ENCODE data around the gene RASGEF1B.

The RASGEF1B gene

GRCh38 chr4:81506731-81507130 lies 35.0 kb upstream of the RASGEF1B start:
- Histone ChIP-seq H2BK120ac (ENCODE audit: insufficient read depth, low read length, poor library complexity) (no peak overlapping the region), H3K14ac (ENCODE audit: low read length) (no peak overlapping the region), H3K23ac (ENCODE audit: low read length) (no peak overlapping the region), H3K36me3 (ENCODE audit: control insufficient read depth in 1 of 2, insufficient read depth in 2 of 2, low read length in 2 of 2) (no peaks in the 10 kb centered on the region), H3K27ac (ENCODE audit: low read depth, low read length) (no peak overlapping the region), H3K18ac (ENCODE audit: low read length) (no peak overlapping the region), H4K8ac (ENCODE audit: low read depth, low read length) (no peak overlapping the region), H3K4me2 (ENCODE audit: low read length) (no peak overlapping the region), H3K4me1 (ENCODE audit: control insufficient read depth in 1 of 2, insufficient read depth in 2 of 2, low read length in 2 of 2) (no peaks in the 10 kb centered on the region), H3K9me3 (ENCODE audit: insufficient read depth, low read depth, low read length) (peaks cover 2% of the 10 kb centered on the region), H3K79me1 (ENCODE audit: low read length) (no peaks in the 10 kb centered on the region), H4K12ac (ENCODE audit: low read depth, low read length) (no peak overlapping the region), H2BK5ac (ENCODE audit: low read depth, low read length, poor library complexity) (no peak overlapping the region), H2BK12ac (ENCODE audit: low read length) (no peak overlapping the region), H3K9ac (ENCODE audit: low read length) (no peak overlapping the region), H3K4me3 (ENCODE audit: low read depth, low read length) (no peak overlapping the region), H4K91ac (ENCODE audit: low read depth, low read length) (no peak overlapping the region), H2AFZ (ENCODE audit: insufficient read depth, low read length, poor library complexity) (no peak overlapping the region), H2AK5ac (ENCODE audit: low read length) (no peak overlapping the region), H3K79me2 (ENCODE audit: control insufficient read depth, insufficient read depth, low read length, poor library complexity) (no peaks in the 10 kb centered on the region), H3K27me3 (ENCODE audit: insufficient read depth, low read length) (no peaks in the 10 kb centered on the region), H3K4ac (ENCODE audit: low read depth, low read length) (no peak overlapping the region)
- DNase-seq: no peak
- no CpG with 5 or more reads among the region's 2 CpGs for WGBS (ENCODE audit: extremely low coverage, insufficient coverage, insufficient read length)

- Histone ChIP-seq H3K79me1 (ENCODE audit: low read length) (no peaks in the 10 kb centered on the region), H3K27ac (ENCODE audit: low read depth, low read length) (no peak overlapping the region)
- no CpG with 5 or more reads among the region's 2 CpGs for WGBS (ENCODE audit: extremely low coverage, insufficient coverage, insufficient read length)
Measured at GRCh38 chr4:81505726-81506125, 34.0 kb upstream of the RASGEF1B start.

GRCh38 chr4:81505004-81505598 lies 33.4 kb upstream of the RASGEF1B start:
- no peak overlapping the region for H3K18ac ChIP-seq (ENCODE audit: low read length)
- no peaks in the 10 kb centered on the region for H3K79me2 ChIP-seq (ENCODE audit: control insufficient read depth, insufficient read depth, low read length, poor library complexity)
- H2BK5ac ChIP-seq (ENCODE audit: low read depth, low read length, poor library complexity): no peak overlapping the region
- no peaks in the 10 kb centered on the region for H3K79me1 ChIP-seq (ENCODE audit: low read length)
- H3K4me1 ChIP-seq (ENCODE audit: control insufficient read depth in 1 of 2, insufficient read depth in 2 of 2, low read length in 2 of 2): no peaks in the 10 kb centered on the region
- no peaks in the 10 kb centered on the region for H3K36me3 ChIP-seq (ENCODE audit: control insufficient read depth in 1 of 2, insufficient read depth in 2 of 2, low read length in 2 of 2)
- no peak overlapping the region for H3K4ac ChIP-seq (ENCODE audit: low read depth, low read length)
- H4K12ac ChIP-seq (ENCODE audit: low read depth, low read length): no peak overlapping the region
- peaks cover 2% of the 10 kb centered on the region for H3K9me3 ChIP-seq (ENCODE audit: insufficient read depth, low read depth, low read length)
- DNase-seq: peak; percentile 42 to 48
- no peak overlapping the region for H3K27ac ChIP-seq (ENCODE audit: low read depth, low read length)
- H2AFZ ChIP-seq (ENCODE audit: insufficient read depth, low read length, poor library complexity): no peak overlapping the region
- H4K91ac ChIP-seq (ENCODE audit: low read depth, low read length): no peak overlapping the region
- H3K4me3 ChIP-seq (ENCODE audit: low read depth, low read length): no peak overlapping the region
- no peak overlapping the region for H3K14ac ChIP-seq (ENCODE audit: low read length)
- H3K4me2 ChIP-seq (ENCODE audit: low read length): no peak overlapping the region
- H3K9ac ChIP-seq (ENCODE audit: low read length): no peak overlapping the region
- H2AK5ac ChIP-seq (ENCODE audit: low read length): no peak overlapping the region
- no peak overlapping the region for H3K23ac ChIP-seq (ENCODE audit: low read length)
- H3K27me3 ChIP-seq (ENCODE audit: insufficient read depth, low read length): no peaks in the 10 kb centered on the region
- no CpG with 5 or more reads among the region's 8 CpGs for WGBS (ENCODE audit: extremely low coverage, insufficient coverage, insufficient read length)
- no peak overlapping the region for H2BK120ac ChIP-seq (ENCODE audit: insufficient read depth, low read length, poor library complexity)
- no peak overlapping the region for H2BK12ac ChIP-seq (ENCODE audit: low read length)
- H4K8ac ChIP-seq (ENCODE audit: low read depth, low read length): no peak overlapping the region

More at GRCh38 chr4:81505726-81506125, 34.0 kb upstream of the RASGEF1B start:
- no peaks in the 10 kb centered on the region for H3K4me1 ChIP-seq (ENCODE audit: control insufficient read depth in 1 of 2, insufficient read depth in 2 of 2, low read length in 2 of 2)
- DNase-seq: no peak
- H3K14ac ChIP-seq (ENCODE audit: low read length): no peak overlapping the region
- H3K9me3 ChIP-seq (ENCODE audit: insufficient read depth, low read depth, low read length): peaks cover 2% of the 10 kb centered on the region
- no peak overlapping the region for H4K91ac ChIP-seq (ENCODE audit: low read depth, low read length)
- no peak overlapping the region for H2BK120ac ChIP-seq (ENCODE audit: insufficient read depth, low read length, poor library complexity)
- H2AK5ac ChIP-seq (ENCODE audit: low read length): no peak overlapping the region
- H3K9ac ChIP-seq (ENCODE audit: low read length): no peak overlapping the region
- no peak overlapping the region for H4K8ac ChIP-seq (ENCODE audit: low read depth, low read length)
- no peaks in the 10 kb centered on the region for H3K79me2 ChIP-seq (ENCODE audit: control insufficient read depth, insufficient read depth, low read length, poor library complexity)
- no peak overlapping the region for H4K12ac ChIP-seq (ENCODE audit: low read depth, low read length)
- no peak overlapping the region for H2AFZ ChIP-seq (ENCODE audit: insufficient read depth, low read length, poor library complexity)
- no peak overlapping the region for H2BK12ac ChIP-seq (ENCODE audit: low read length)
- no peak overlapping the region for H3K23ac ChIP-seq (ENCODE audit: low read length)
- H3K18ac ChIP-seq (ENCODE audit: low read length): no peak overlapping the region
- H3K36me3 ChIP-seq (ENCODE audit: control insufficient read depth in 1 of 2, insufficient read depth in 2 of 2, low read length in 2 of 2): no peaks in the 10 kb centered on the region
- H3K4me3 ChIP-seq (ENCODE audit: low read depth, low read length): no peak overlapping the region
- no peaks in the 10 kb centered on the region for H3K27me3 ChIP-seq (ENCODE audit: insufficient read depth, low read length)
- no peak overlapping the region for H2BK5ac ChIP-seq (ENCODE audit: low read depth, low read length, poor library complexity)
- no peak overlapping the region for H3K4me2 ChIP-seq (ENCODE audit: low read length)
- H3K4ac ChIP-seq (ENCODE audit: low read depth, low read length): no peak overlapping the region

GRCh38 chr4:81504112-81505003 lies 32.7 kb upstream of the RASGEF1B start:
- WGBS (ENCODE audit: extremely low coverage, insufficient coverage, insufficient read length): no CpG with 5 or more reads among the region's 6 CpGs
- DNase-seq: peak in 1 of 2 donors; percentile 23
- H3K27me3 ChIP-seq (ENCODE audit: insufficient read depth, low read length): no peaks in the 10 kb centered on the region

More at GRCh38 chr4:81504112-81505003, 32.7 kb upstream of the RASGEF1B start:
- H4K12ac ChIP-seq (ENCODE audit: low read depth, low read length): no peak overlapping the region
- H3K27ac ChIP-seq (ENCODE audit: low read depth, low read length): no peak overlapping the region
- no peak overlapping the region for H2BK5ac ChIP-seq (ENCODE audit: low read depth, low read length, poor library complexity)
- H4K8ac ChIP-seq (ENCODE audit: low read depth, low read length): no peak overlapping the region
- no peak overlapping the region for H2AK5ac ChIP-seq (ENCODE audit: low read length)
- no peak overlapping the region for H3K4me2 ChIP-seq (ENCODE audit: low read length)
- peaks cover 0 to 2% of the 10 kb centered on the region in 2 experiments for H3K4me1 ChIP-seq (ENCODE audit: control insufficient read depth in 1 of 2, insufficient read depth in 2 of 2, low read length in 2 of 2)
- H3K9ac ChIP-seq (ENCODE audit: low read length): no peak overlapping the region
- no peak overlapping the region for H2BK12ac ChIP-seq (ENCODE audit: low read length)
- H4K91ac ChIP-seq (ENCODE audit: low read depth, low read length): no peak overlapping the region
- no peak overlapping the region for H2BK120ac ChIP-seq (ENCODE audit: insufficient read depth, low read length, poor library complexity)
- H2AFZ ChIP-seq (ENCODE audit: insufficient read depth, low read length, poor library complexity): no peak overlapping the region
- peaks cover 2% of the 10 kb centered on the region for H3K9me3 ChIP-seq (ENCODE audit: insufficient read depth, low read depth, low read length)
- no peak overlapping the region for H3K18ac ChIP-seq (ENCODE audit: low read length)
- no peak overlapping the region for H3K4ac ChIP-seq (ENCODE audit: low read depth, low read length)
- H3K79me1 ChIP-seq (ENCODE audit: low read length): no peaks in the 10 kb centered on the region
- peak overlapping the region; percentile 33 for H3K23ac ChIP-seq (ENCODE audit: low read length)
- no peaks in the 10 kb centered on the region for H3K79me2 ChIP-seq (ENCODE audit: control insufficient read depth, insufficient read depth, low read length, poor library complexity)
- no peaks in the 10 kb centered on the region for H3K36me3 ChIP-seq (ENCODE audit: control insufficient read depth in 1 of 2, insufficient read depth in 2 of 2, low read length in 2 of 2)
- H3K4me3 ChIP-seq (ENCODE audit: low read depth, low read length): peak overlapping the region; percentile 49
- no peak overlapping the region for H3K14ac ChIP-seq (ENCODE audit: low read length)

Data from trophoblast cell (in vitro differentiated cells and primary cell).